Measurements from ENCODE around the gene AFF3. TPM values are rescaled to one million over a fixed set of nuclear protein-coding genes. Genes with fewer than 3 reads are reported as not detected.

AFF3 gene
- total and polyA plus RNA-seq, 2 of the 4 experiments (the other 2 are of a cell fraction) = 12.9 to 14.3 TPM

- no TSS peak for BruUV-seq (replicated peaks)
- ATAC-seq (ENCODE audit: low read depth) = no peak
- peaks cover 23 to 36% of the 10 kb centered on the region in 2 experiments for H3K79me1 ChIP-seq (ENCODE audit: low read depth in 1 of 2, low read length in 2 of 2)
Observed at GRCh38 chr2:100077935-100078334, 64.5 kb downstream of the AFF3 start.

More at GRCh38 chr2:100077935-100078334, 64.5 kb downstream of the AFF3 start:
- CTCF ChIA-PET = no interaction called here
- Histone ChIP-seq H3K4ac (ENCODE audit: low read depth, low read length) (no peak overlapping the region), H2BK20ac (ENCODE audit: low read depth, low read length) (no peak overlapping the region), H3K4me1 (ENCODE audit: control insufficient read depth, insufficient read depth, low read length) (peaks cover 4% of the 10 kb centered on the region), H2AK9ac (replicated peaks; ENCODE audit: low read depth, low read length, poor library complexity) (no peak overlapping the region), H3K9ac (ENCODE audit: low read depth, low read length) (no peak overlapping the region), H3K27ac (ENCODE audit: insufficient read depth, low read length) (no peak overlapping the region), H4K5ac (ENCODE audit: low read depth, low read length) (no peak overlapping the region), H2BK15ac (ENCODE audit: low read depth, low read length) (no peak overlapping the region), H4K20me1 (ENCODE audit: insufficient read depth, low read length) (no peaks in the 10 kb centered on the region), H3K9me1 (ENCODE audit: insufficient read depth, low read length) (peaks cover 7% of the 10 kb centered on the region), H3K23ac (ENCODE audit: low read depth, low read length) (no peak overlapping the region), H2AK5ac (ENCODE audit: low read depth, low read length) (no peak overlapping the region), H2BK5ac (ENCODE audit: low read depth, low read length, poor library complexity, severe bottlenecking) (no peak overlapping the region), H3K14ac (replicated peaks; ENCODE audit: low read depth, low read length) (no peak overlapping the region), H4K91ac (ENCODE audit: insufficient read depth, low read depth, low read length) (no peak overlapping the region), H2AFZ (replicated peaks; ENCODE audit: low read length, poor library complexity) (no peak overlapping the region), H2BK120ac (ENCODE audit: low read depth, low read length) (no peak overlapping the region), H3K18ac (ENCODE audit: low read depth, low read length) (no peak overlapping the region), H3K56ac (ENCODE audit: extremely low read depth, insufficient read depth, low read length) (no peak overlapping the region), H3K9me3 (ENCODE audit: control insufficient read depth, insufficient read depth, low read length) (no peaks in the 10 kb centered on the region), H4K8ac (ENCODE audit: low read depth in 2 of 2, low read length in 2 of 2) (no peak overlapping the region), H3K36me3 (ENCODE audit: control insufficient read depth, insufficient read depth, low read length) (peaks cover 14% of the 10 kb centered on the region), H3K27me3 (ENCODE audit: control insufficient read depth, insufficient read depth, low read length) (no peaks in the 10 kb centered on the region), H3K4me3 (ENCODE audit: insufficient read depth, low read depth, low read length) (no peak overlapping the region), H3K4me2 (ENCODE audit: low read depth, low read length) (no peak overlapping the region)
- POLR2A ChIA-PET (ENCODE audit: unreplicated experiment) = no interaction called here
- dilution Hi-C loops (cut with HindIII; ENCODE audit: low sequenced_read_pairs, unreplicated experiment) (no loop called here), intact Hi-C loops (cut with micrococcal nuclease) (no loop called here), in situ Hi-C loops (cut with MboI; ENCODE audit: low sequenced_read_pairs) (no loop called here)
- DNase-seq = no peak
- no peak for TF ChIP-seq MAZ (IDR thresholded peaks at IDR 0.05; ENCODE audit: borderline replicate concordance, low read depth, low read length)
- TF ChIP-seq NFE2L2 (IDR thresholded peaks at IDR 0.05; ENCODE audit: low read depth, low read length) = no peak
- TF ChIP-seq, protein P1, sequence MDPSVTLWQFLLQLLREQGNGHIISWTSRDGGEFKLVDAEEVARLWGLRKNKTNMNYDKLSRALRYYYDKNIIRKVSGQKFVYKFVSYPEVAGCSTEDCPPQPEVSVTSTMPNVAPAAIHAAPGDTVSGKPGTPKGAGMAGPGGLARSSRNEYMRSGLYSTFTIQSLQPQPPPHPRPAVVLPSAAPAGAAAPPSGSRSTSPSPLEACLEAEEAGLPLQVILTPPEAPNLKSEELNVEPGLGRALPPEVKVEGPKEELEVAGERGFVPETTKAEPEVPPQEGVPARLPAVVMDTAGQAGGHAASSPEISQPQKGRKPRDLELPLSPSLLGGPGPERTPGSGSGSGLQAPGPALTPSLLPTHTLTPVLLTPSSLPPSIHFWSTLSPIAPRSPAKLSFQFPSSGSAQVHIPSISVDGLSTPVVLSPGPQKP (IDR thresholded peaks at IDR 0.05; ENCODE audit: borderline replicate concordance, low read depth, low read length) = no peak
- no peak for TF ChIP-seq MXI1 (IDR thresholded peaks at IDR 0.05; ENCODE audit: borderline replicate concordance, low read depth, low read length)
- no peak for TF ChIP-seq FOS (IDR thresholded peaks at IDR 0.05; ENCODE audit: low read depth, low read length)
- no CpG with 5 or more reads among the region's 3 CpGs for WGBS, 2 experiments (ENCODE audit: extremely low coverage in 2 of 2, insufficient read length in 1 of 2)

All from IMR-90 (cell line).